ENCODE results near the gene KRTAP4-5.

Gene KRTAP4-5

DNA sequence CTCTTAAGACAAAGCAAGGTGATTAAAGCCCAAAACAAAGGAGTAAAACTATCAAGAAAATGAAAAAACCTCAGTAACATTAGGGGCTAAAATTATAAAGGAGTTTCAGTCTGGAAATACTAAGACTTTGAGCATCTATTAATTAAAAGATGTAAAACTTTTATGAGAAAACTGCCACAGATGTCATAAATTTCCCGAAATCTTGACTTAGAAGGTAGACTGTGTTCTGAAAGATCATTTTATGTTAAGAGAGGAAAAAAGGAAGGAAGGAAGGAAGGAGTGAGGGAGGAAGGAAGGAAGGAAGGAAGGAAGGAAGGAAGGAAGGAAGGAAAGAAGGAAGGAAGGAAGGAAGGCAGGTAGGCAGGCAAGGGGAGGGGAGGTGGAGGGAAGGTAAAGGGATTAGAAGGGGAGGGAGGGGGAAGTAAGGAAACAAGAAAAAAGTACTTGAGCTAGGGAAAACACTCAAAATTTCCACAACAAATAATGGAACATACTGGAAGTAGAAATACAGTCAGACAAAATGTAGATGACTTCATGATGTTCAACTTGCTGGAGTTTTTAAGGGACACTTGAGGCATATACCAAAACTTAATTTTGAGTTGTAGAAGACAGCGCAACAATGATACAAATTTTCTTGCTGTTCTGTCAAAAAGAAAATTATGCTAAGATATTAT is 2.0 kb downstream of the KRTAP4-5 start:
- Histone ChIP-seq H3K4me1 (ENCODE audit: low read length) (no peaks in the 10 kb centered on the region), H3K4me2 (ENCODE audit: low read length) (no peak overlapping the region), H3K4me3 (ENCODE audit: low read length) (no peak overlapping the region), H3K9me3 (ENCODE audit: insufficient read depth, low read length) (no peaks in the 10 kb centered on the region), H4K20me1 (ENCODE audit: insufficient read depth, low read length) (no peaks in the 10 kb centered on the region), H3K36me3 (replicated peaks; ENCODE audit: low read depth, low read length) (no peaks in the 10 kb centered on the region), H3K9ac (ENCODE audit: low read length) (no peak overlapping the region), H2AFZ (ENCODE audit: low read depth, low read length) (no peak overlapping the region), H3K27ac (ENCODE audit: low read length) (no peak overlapping the region), H3K27me3 (ENCODE audit: low read depth, low read length) (peaks cover 8% of the 10 kb centered on the region; the same call in 1 of the 2 replicates), H3K79me2 (ENCODE audit: low read length) (no peaks in the 10 kb centered on the region)
- no peak for TF ChIP-seq EZH2phosphoT487 (IDR thresholded peaks at IDR 0.05; ENCODE audit: low read depth)
- TF ChIP-seq, protein P1, sequence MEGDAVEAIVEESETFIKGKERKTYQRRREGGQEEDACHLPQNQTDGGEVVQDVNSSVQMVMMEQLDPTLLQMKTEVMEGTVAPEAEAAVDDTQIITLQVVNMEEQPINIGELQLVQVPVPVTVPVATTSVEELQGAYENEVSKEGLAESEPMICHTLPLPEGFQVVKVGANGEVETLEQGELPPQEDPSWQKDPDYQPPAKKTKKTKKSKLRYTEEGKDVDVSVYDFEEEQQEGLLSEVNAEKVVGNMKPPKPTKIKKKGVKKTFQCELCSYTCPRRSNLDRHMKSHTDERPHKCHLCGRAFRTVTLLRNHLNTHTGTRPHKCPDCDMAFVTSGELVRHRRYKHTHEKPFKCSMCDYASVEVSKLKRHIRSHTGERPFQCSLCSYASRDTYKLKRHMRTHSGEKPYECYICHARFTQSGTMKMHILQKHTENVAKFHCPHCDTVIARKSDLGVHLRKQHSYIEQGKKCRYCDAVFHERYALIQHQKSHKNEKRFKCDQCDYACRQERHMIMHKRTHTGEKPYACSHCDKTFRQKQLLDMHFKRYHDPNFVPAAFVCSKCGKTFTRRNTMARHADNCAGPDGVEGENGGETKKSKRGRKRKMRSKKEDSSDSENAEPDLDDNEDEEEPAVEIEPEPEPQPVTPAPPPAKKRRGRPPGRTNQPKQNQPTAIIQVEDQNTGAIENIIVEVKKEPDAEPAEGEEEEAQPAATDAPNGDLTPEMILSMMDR (IDR thresholded peaks at IDR 0.05; ENCODE audit: low read depth, low read length) = no peak

GRCh38 chr17:41145261-41145660 is 4.4 kb downstream of the KRTAP4-5 start:
- Histone ChIP-seq H3K9me3 (ENCODE audit: insufficient read depth, low read length) (no peaks in the 10 kb centered on the region), H3K9ac (ENCODE audit: low read length) (no peak overlapping the region), H3K27ac (ENCODE audit: low read length) (no peak overlapping the region), H3K4me2 (ENCODE audit: low read length) (no peak overlapping the region), H3K4me1 (ENCODE audit: low read length) (no peaks in the 10 kb centered on the region), H3K79me2 (ENCODE audit: low read length) (no peaks in the 10 kb centered on the region), H3K27me3 (ENCODE audit: low read depth, low read length) (no peaks in the 10 kb centered on the region), H3K36me3 (replicated peaks; ENCODE audit: low read depth, low read length) (no peaks in the 10 kb centered on the region), H4K20me1 (ENCODE audit: insufficient read depth, low read length) (no peaks in the 10 kb centered on the region), H3K4me3 (ENCODE audit: low read length) (no peak overlapping the region), H2AFZ (ENCODE audit: low read depth, low read length) (no peak overlapping the region)
- TF ChIP-seq, protein P1 (IDR thresholded peaks at IDR 0.05; ENCODE audit: low read depth, low read length) = no peak
- no peak for TF ChIP-seq EZH2phosphoT487 (IDR thresholded peaks at IDR 0.05; ENCODE audit: low read depth)

GRCh38 chr17:41144846-41145245 is 4.8 kb downstream of the KRTAP4-5 start:
- Histone ChIP-seq H2AFZ (ENCODE audit: low read depth, low read length) (no peak overlapping the region), H3K4me1 (ENCODE audit: low read length) (no peaks in the 10 kb centered on the region), H3K36me3 (replicated peaks; ENCODE audit: low read depth, low read length) (no peaks in the 10 kb centered on the region), H3K27ac (ENCODE audit: low read length) (no peak overlapping the region), H3K27me3 (ENCODE audit: low read depth, low read length) (no peaks in the 10 kb centered on the region), H3K79me2 (ENCODE audit: low read length) (no peaks in the 10 kb centered on the region), H3K9me3 (ENCODE audit: insufficient read depth, low read length) (no peaks in the 10 kb centered on the region), H4K20me1 (ENCODE audit: insufficient read depth, low read length) (no peaks in the 10 kb centered on the region), H3K4me2 (ENCODE audit: low read length) (no peak overlapping the region), H3K9ac (ENCODE audit: low read length) (no peak overlapping the region), H3K4me3 (ENCODE audit: low read length) (no peak overlapping the region)
- TF ChIP-seq EZH2phosphoT487 (IDR thresholded peaks at IDR 0.05; ENCODE audit: low read depth) = no peak
- TF ChIP-seq, protein P1 (IDR thresholded peaks at IDR 0.05; ENCODE audit: low read depth, low read length) = no peak

- H3K36me3 ChIP-seq (replicated peaks; ENCODE audit: low read depth, low read length) = no peaks in the 10 kb centered on the region
- no peak overlapping the region for H3K9ac ChIP-seq (ENCODE audit: low read length)
- H4K20me1 ChIP-seq (ENCODE audit: insufficient read depth, low read length) = no peaks in the 10 kb centered on the region
- H3K4me2 ChIP-seq (ENCODE audit: low read length) = no peak overlapping the region
- no peaks in the 10 kb centered on the region for H3K79me2 ChIP-seq (ENCODE audit: low read length)
- TF ChIP-seq, protein P1 (IDR thresholded peaks at IDR 0.05; ENCODE audit: low read depth, low read length) = no peak
- TF ChIP-seq EZH2phosphoT487 (IDR thresholded peaks at IDR 0.05; ENCODE audit: low read depth) = no peak
- H3K4me3 ChIP-seq (ENCODE audit: low read length) = no peak overlapping the region
- H3K4me1 ChIP-seq (ENCODE audit: low read length) = no peaks in the 10 kb centered on the region
- no peaks in the 10 kb centered on the region for H3K9me3 ChIP-seq (ENCODE audit: insufficient read depth, low read length)
- H2AFZ ChIP-seq (ENCODE audit: low read depth, low read length) = no peak overlapping the region
- H3K27me3 ChIP-seq (ENCODE audit: low read depth, low read length) = no peaks in the 10 kb centered on the region
- H3K27ac ChIP-seq (ENCODE audit: low read length) = no peak overlapping the region
These were observed 8.3 kb downstream of the KRTAP4-5 start for GRCh38 chr17:41141361-41141760.
